Ishikawa (cell line): Measurements from ENCODE around the gene PLCH1.

Experiments
- CEBPB ChIP-seq: IDR thresholded peaks from 2 replicates; pipeline ENCODE4 v1.6.1; 2012
- CREB1 ChIP-seq: IDR thresholded peaks from 2 replicates; pipeline ENCODE4 v1.6.1; 2012; ENCODE audit warnings: low read depth
- EGR1 ChIP-seq: IDR thresholded peaks from 2 replicates; pipeline ENCODE4 v1.6.1; 2012
- EP300 ChIP-seq: IDR thresholded peaks from 2 replicates; pipeline ENCODE4 v1.6.1; 2012; ENCODE audit warnings: borderline replicate concordance
- FOXM1 ChIP-seq: IDR thresholded peaks from 2 replicates; pipeline ENCODE4 v1.6.1; 2012; ENCODE audit warnings: low read depth, borderline replicate concordance
- MAX ChIP-seq: IDR thresholded peaks from 2 replicates; pipeline ENCODE4 v1.6.1; 2012
- NFIC ChIP-seq: IDR thresholded peaks from 2 replicates; pipeline ENCODE4 v1.6.1; 2012
- RAD21 ChIP-seq: IDR thresholded peaks from 2 replicates; pipeline ENCODE4 v1.6.1; 2012; ENCODE audit warnings: low read depth
- TAF1 ChIP-seq: IDR thresholded peaks from 2 replicates; pipeline ENCODE4 v1.6.1; 2012; ENCODE audit warnings: low read depth, mild to moderate bottlenecking
- TCF12 ChIP-seq: IDR thresholded peaks from 2 replicates; pipeline ENCODE4 v1.6.1; 2012; ENCODE audit warnings: low read depth
- YY1 ChIP-seq: IDR thresholded peaks from 2 replicates; pipeline ENCODE4 v1.6.1; 2012; ENCODE audit warnings: low read depth
- ZBTB7A ChIP-seq: IDR thresholded peaks from 2 replicates; pipeline ENCODE4 v1.6.1; 2012; ENCODE audit warnings: low read depth
- TF ChIP-seq, protein P1 (sequence below): IDR thresholded peaks from 2 replicates; pipeline ENCODE4 v1.6.1; 2012; ENCODE audit warnings: low read depth, mild to moderate bottlenecking

GRCh38 chr3:155744626-155745324 is at the start of gene PLCH1:
- TF ChIP-seq RAD21 (no peak), TAF1 (no peak), ZBTB7A (0 out of 2 replicates have a peak, but pooled peaks have one; percentile 8), CREB1 (no peak), CEBPB (no peak), MAX (peak; percentile 41; the same call in 1 of the 2 replicates), YY1 (peak; percentile 59), FOXM1 (no peak), TCF12 (peak; percentile 14; the same call in 1 of the 2 replicates), NFIC (no peak), EP300 (no peak), EGR1 (no peak)
- TF ChIP-seq, protein P1, sequence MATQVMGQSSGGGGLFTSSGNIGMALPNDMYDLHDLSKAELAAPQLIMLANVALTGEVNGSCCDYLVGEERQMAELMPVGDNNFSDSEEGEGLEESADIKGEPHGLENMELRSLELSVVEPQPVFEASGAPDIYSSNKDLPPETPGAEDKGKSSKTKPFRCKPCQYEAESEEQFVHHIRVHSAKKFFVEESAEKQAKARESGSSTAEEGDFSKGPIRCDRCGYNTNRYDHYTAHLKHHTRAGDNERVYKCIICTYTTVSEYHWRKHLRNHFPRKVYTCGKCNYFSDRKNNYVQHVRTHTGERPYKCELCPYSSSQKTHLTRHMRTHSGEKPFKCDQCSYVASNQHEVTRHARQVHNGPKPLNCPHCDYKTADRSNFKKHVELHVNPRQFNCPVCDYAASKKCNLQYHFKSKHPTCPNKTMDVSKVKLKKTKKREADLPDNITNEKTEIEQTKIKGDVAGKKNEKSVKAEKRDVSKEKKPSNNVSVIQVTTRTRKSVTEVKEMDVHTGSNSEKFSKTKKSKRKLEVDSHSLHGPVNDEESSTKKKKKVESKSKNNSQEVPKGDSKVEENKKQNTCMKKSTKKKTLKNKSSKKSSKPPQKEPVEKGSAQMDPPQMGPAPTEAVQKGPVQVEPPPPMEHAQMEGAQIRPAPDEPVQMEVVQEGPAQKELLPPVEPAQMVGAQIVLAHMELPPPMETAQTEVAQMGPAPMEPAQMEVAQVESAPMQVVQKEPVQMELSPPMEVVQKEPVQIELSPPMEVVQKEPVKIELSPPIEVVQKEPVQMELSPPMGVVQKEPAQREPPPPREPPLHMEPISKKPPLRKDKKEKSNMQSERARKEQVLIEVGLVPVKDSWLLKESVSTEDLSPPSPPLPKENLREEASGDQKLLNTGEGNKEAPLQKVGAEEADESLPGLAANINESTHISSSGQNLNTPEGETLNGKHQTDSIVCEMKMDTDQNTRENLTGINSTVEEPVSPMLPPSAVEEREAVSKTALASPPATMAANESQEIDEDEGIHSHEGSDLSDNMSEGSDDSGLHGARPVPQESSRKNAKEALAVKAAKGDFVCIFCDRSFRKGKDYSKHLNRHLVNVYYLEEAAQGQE, result no peak
